K562 (cell line): ENCODE results near the gene SLC18A3. TPM values are rescaled to one million over a fixed set of nuclear protein-coding genes. Genes with fewer than 3 reads are reported as not detected.

Experiments used
- ATAC-seq: fragments of 200-7000 bp; cut with Tn5 transposase; 3 replicates; pipeline ENCODE4 v1.9.1; 2020; ENCODE audit warnings: moderate library complexity
- BruUV-seq: library from RNA; stranded (reverse); fragments of 400-500 nt; replicated peaks from 2 replicates; lab custom pipeline; 2021; lab: Mats Ljungman, UMichigan
- CTCF ChIA-PET: fragments of 300-600 bp; formaldehyde crosslinking; extraction: SDS; loops from one replicate; lab custom pipeline; 2021; ENCODE audit warnings: low intra/inter-chr PET ratio; lab: Yijun Ruan, JAX
- POLR2A ChIA-PET: fragments of 300-600, 350-650 bp; sonication (Branson Sonifier 250); formaldehyde crosslinking; extraction: SDS; loops from one replicate; lab custom pipeline; 2021; ENCODE audit warnings: antibody characterized with exemption, inconsistent platforms; lab: Yijun Ruan, JAX
- DNase-seq, 4 experiments: peaks; one replicate each; pipeline versions ENCODE4 v3.0.0 to v3.0.0-alpha.2; 2011 to 2018; ENCODE audit warnings: low spot score in 3 of 4, mixed read lengths in 3 of 4; ENCODE audit errors: extremely low read depth in 1 of 4
- FAIRE-seq: peaks from 2 replicates; lab custom pipeline; 2011; peaks lifted over from hg19 to GRCh38; lab: Jason Lieb, UNC
- H2AFZ ChIP-seq: 2 replicates; pipeline ENCODE4 v1.6.0; 2011; ENCODE audit warnings: low read depth, low read length, control low read depth, inconsistent platforms
- H3K27ac ChIP-seq: fragments of 200-600 bp; 3 replicates; pipeline ENCODE4 v1.8.0; 2011; ENCODE audit warnings: low read depth, mild to moderate bottlenecking, control low read depth, inconsistent platforms, low read length, moderate library complexity, mixed read lengths; ENCODE audit errors: extremely low read depth
- H3K27me3 ChIP-seq, 2 experiments: fragments of 300-600 bp in 1 of 2; 2 replicates in 1 of 2; 3 replicates in 1 of 2; pipeline versions ENCODE4 v1.6.0 to v1.8.0; 2011; ENCODE audit warnings: inconsistent platforms in 2 of 2, low read length in 2 of 2, mild to moderate bottlenecking in 1 of 2, mixed read lengths in 1 of 2, moderate library complexity in 1 of 2; ENCODE audit not compliant: control insufficient read depth in 2 of 2, insufficient read depth in 2 of 2
- H3K36me3 ChIP-seq: fragments of 300-600 bp; 3 replicates; pipeline ENCODE4 v1.8.0; 2011; ENCODE audit warnings: mild to moderate bottlenecking, low read length, inconsistent platforms; ENCODE audit not compliant: control insufficient read depth, insufficient read depth
- H3K4me1 ChIP-seq, 2 experiments: fragments of 200-600 bp in 1 of 2; replicated peaks in 1 of 2; 2 replicates in 1 of 2; 3 replicates in 1 of 2; pipeline versions ENCODE4 v1.5.1 to v1.8.0; 2011; ENCODE audit warnings: inconsistent platforms in 2 of 2, low read length in 2 of 2, mild to moderate bottlenecking in 1 of 2, mixed read lengths in 1 of 2, moderate library complexity in 1 of 2; ENCODE audit not compliant: control insufficient read depth in 2 of 2, insufficient read depth in 2 of 2
- H3K4me2 ChIP-seq: 2 replicates; pipeline ENCODE4 v1.6.1; 2011; ENCODE audit warnings: low read length, control low read depth, inconsistent platforms, mixed read lengths; ENCODE audit not compliant: insufficient read depth
- H3K4me3 ChIP-seq: fragments of 200-600 bp; sonication (generic), shearing (Covaris generic); 2 replicates; pipeline ENCODE4 v1.5.1; 2016; ENCODE audit warnings: control low read depth, inconsistent platforms
- H3K79me2 ChIP-seq: fragments of 200-600 bp; 3 replicates; pipeline ENCODE4 v1.8.0; 2011; ENCODE audit warnings: low read length, inconsistent platforms; ENCODE audit not compliant: control insufficient read depth, insufficient read depth
- H3K9ac ChIP-seq, 2 experiments: 2 replicates each; pipeline versions ENCODE4 v1.6.0 to v1.6.1; 2011; ENCODE audit warnings: low read depth in 2 of 2, low read length in 2 of 2, control low read depth in 1 of 2, inconsistent platforms in 1 of 2, mild to moderate bottlenecking in 1 of 2, mixed read lengths in 1 of 2; ENCODE audit not compliant: insufficient read depth in 1 of 2
- H3K9me1 ChIP-seq: one replicate; pipeline ENCODE4 v1.6.0; 2011; ENCODE audit warnings: inconsistent platforms, mild to moderate bottlenecking, low read length, moderate library complexity; ENCODE audit not compliant: control insufficient read depth, insufficient read depth
- H3K9me3 ChIP-seq: replicated peaks from 2 replicates; pipeline ENCODE4 v1.5.1; 2011; ENCODE audit warnings: low read depth, low read length, inconsistent platforms; ENCODE audit not compliant: control insufficient read depth, insufficient read depth
- H4K20me1 ChIP-seq: replicated peaks from 2 replicates; pipeline ENCODE4 v1.6.1; 2011; ENCODE audit warnings: low read length, inconsistent platforms, mixed read lengths; ENCODE audit not compliant: control insufficient read depth, insufficient read depth
- KDM5B ChIP-seq: fragments of 200-600 bp; sonication (generic); IDR thresholded peaks from 2 replicates; pipeline ENCODE4 v1.6.1; 2012; ENCODE audit warnings: low read depth, mild to moderate bottlenecking, moderate library complexity, low read length, control low read depth, inconsistent platforms; ENCODE audit not compliant: insufficient replicate concordance
- TSC22D4 ChIP-seq: fragments of 450-650 bp; IDR thresholded peaks from 2 replicates; pipeline ENCODE4 v1.6.1; 2016; ENCODE audit warnings: missing genetic modification characterization, missing biosample characterization, control low read depth
- U2AF2 ChIP-seq: fragments of 200-400 bp; formaldehyde crosslinking; optimal IDR thresholded peaks from 2 replicates; pipeline ENCODE3; 2017; ENCODE audit warnings: low read depth, mild to moderate bottlenecking, low read length
- ZNF408 ChIP-seq: fragments of 250-450 bp; sonication (Bioruptor Pico); IDR thresholded peaks from 2 replicates; pipeline ENCODE4 v1.4.0; 2020; ENCODE audit warnings: low read depth, mild to moderate bottlenecking, moderate library complexity
- ZNF778 ChIP-seq: fragments of 450-650 bp; formaldehyde crosslinking; IDR thresholded peaks from 2 replicates; pipeline ENCODE4 v1.4.0; 2020; ENCODE audit warnings: mild to moderate bottlenecking, moderate library complexity
- WGBS: fragments of 100-300 bp; shearing (Covaris generic); methylation state at CpG from one replicate; pipeline ENCODE4 v1.1.6; 2016; ENCODE audit warnings: low coverage, mixed read lengths; ENCODE audit not compliant: insufficient coverage; ENCODE audit errors: missing lambda C conversion rate; 5-methylcytosine and 5-hydroxymethylcytosine counted together
- in situ Hi-C: fragments of 300-500 bp; cut with MboI; formaldehyde crosslinking; loops from 4 replicates; pipeline ENCODE4 v1.15.0; 2018; ENCODE audit warnings: inconsistent platforms, mixed read lengths
- intact Hi-C: fragments of 100-400 bp; cut with micrococcal nuclease; formaldehyde crosslinking; loops from 2 replicates; pipeline ENCODE4 v1.14.2; 2022
- polyA plus RNA-seq, 8 experiments: library from polyadenylated mRNA; depleted of rRNA in 4 of 8; stranded (reverse) in 5 of 8; unstranded in 3 of 8; fragments of >200 nt; fragmentation: Nextera tagmentation in 2 of 8; fragmentation: Illumina TruSeq in 1 of 8; extraction: Ambion mirVana in 2 of 8; extraction: Trizol in 1 of 8; gene quantifications; 2 replicates each; pipeline versions ENCODE4 v1.2.1 to v1.2.3, GENCODE V29; 2011 to 2014; ENCODE audit warnings: inconsistent platforms in 1 of 8, missing spikeins in 1 of 8
- total RNA-seq, 7 experiments: library from RNA; depleted of rRNA in 6 of 7; stranded (reverse); fragments of >200 nt in 6 of 7; fragmentation: Illumina TruSeq in 2 of 7; extraction: Trizol in 2 of 7; gene quantifications; 2 replicates each; pipeline versions ENCODE4 v1.2.1 to v1.2.3, GENCODE V29; 2011 to 2021; ENCODE audit warnings: low replicate concordance in 1 of 7
- TF ChIP-seq, protein P1 (sequence below): fragments of 250-450 bp; sonication (Bioruptor Pico); IDR thresholded peaks from 2 replicates; pipeline ENCODE4 v1.5.1; 2021; ENCODE audit warnings: mild to moderate bottlenecking
- TF ChIP-seq, protein P2 (sequence below): fragments of 450-650 bp; IDR thresholded peaks from 2 replicates; pipeline ENCODE4 v1.7.0; 2016; ENCODE audit warnings: borderline replicate concordance

SLC18A3 gene
- total and polyA plus RNA-seq, 9 of the 15 experiments (the other 6 are each of a cell fraction or from before 2014, with no cell fraction given): not detected

DNA sequence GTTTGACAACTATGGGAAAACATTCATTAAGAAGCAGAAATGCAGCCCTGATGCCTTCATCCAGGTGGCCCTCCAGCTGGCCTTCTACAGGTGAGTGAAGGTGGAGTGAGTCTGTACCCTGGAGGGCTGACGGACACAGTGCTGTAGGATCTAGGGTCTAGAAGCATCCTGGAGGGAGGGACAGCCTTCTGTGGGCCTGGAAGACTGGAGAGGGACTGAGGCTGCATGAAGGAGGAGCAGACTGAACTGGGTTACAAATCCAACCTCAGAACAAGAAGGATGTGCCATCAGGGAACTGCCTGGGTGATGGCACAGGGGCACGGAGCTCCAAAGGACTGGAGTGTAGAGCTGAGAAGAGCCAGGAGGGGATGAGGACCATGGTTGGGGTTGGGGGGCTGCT is 41.8 kb downstream of the SLC18A3 start (continued):
- TF ChIP-seq, protein P1, sequence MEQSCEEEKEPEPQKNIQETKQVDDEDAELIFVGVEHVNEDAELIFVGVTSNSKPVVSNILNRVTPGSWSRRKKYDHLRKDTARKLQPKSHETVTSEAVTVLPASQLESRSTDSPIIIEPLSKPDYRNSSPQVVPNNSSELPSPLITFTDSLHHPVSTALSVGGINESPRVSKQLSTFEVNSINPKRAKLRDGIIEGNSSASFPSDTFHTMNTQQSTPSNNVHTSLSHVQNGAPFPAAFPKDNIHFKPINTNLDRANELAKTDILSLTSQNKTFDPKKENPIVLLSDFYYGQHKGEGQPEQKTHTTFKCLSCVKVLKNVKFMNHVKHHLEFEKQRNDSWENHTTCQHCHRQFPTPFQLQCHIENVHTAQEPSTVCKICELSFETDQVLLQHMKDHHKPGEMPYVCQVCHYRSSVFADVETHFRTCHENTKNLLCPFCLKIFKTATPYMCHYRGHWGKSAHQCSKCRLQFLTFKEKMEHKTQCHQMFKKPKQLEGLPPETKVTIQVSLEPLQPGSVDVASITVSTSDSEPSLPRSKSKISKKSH (CRISPR knock-in tag): no peak

DNA sequence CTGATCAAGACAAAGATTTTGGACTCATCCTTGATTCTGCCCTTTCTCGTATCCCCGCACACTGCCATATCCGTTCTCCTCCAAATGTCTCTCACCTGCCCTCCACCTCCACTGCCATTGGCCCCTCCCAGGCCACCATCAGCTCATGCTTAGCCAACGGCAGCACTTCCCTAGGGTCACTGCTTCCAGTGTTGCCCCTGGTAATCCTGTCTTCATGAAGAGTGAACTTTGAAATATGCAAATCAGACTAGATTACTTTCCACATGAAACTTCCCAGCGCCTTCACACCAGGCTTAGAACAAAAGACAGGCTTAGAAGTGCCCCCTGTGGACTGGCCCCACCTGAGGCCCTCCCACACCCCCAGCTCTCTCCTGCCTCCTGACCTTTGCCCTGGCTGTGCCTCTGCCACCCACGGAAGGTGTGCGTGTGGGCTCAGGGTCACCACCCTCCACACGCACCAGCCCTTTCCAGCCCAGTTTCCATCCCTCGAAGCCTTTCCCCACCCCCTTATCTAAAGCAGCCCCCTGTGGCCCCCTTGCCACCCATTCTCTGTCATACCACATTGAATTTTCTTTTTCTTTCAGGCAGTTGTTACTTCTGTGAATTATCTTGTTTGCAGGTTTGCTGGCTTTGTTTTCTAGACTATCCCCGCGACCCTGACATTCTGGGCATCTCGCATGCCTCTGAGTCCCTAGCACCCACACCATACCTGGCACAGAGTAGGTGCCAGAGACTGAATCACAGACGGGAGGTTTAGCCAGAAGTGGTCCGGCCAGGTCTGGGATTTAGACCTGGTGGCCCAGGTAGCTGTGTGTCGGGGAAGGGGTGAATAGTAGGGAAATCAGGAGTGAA is 42.5 kb downstream of the SLC18A3 start:
- 2% methylated on average over 15 of the region's 15 CpGs for WGBS
- Histone ChIP-seq H3K9me3 (no peaks in the 10 kb centered on the region), H3K4me1 (0 out of 5 replicates have a peak, but pooled peaks cover 0 to 3% of the 10 kb centered on the region in 2 experiments), H4K20me1 (peaks cover 14% of the 10 kb centered on the region; the same call in 1 of the 2 replicates), H3K9ac (no peak overlapping the region), H2AFZ (no peak overlapping the region), H3K36me3 (no peaks in the 10 kb centered on the region), H3K4me2 (no peak overlapping the region), H3K27ac (no peak overlapping the region), H3K27me3 (peaks cover 25 to 68% of the 10 kb centered on the region in 2 experiments; a peak in 4 of 5 replicates), H3K4me3 (no peak overlapping the region)
- BruUV-seq: no TSS peak
- CTCF ChIA-PET: no interaction called here
- in situ Hi-C loops (no loop called here), intact Hi-C loops (no loop called here)
- ATAC-seq (no peak), DNase-seq (no peak)
- TF ChIP-seq, protein P2, sequence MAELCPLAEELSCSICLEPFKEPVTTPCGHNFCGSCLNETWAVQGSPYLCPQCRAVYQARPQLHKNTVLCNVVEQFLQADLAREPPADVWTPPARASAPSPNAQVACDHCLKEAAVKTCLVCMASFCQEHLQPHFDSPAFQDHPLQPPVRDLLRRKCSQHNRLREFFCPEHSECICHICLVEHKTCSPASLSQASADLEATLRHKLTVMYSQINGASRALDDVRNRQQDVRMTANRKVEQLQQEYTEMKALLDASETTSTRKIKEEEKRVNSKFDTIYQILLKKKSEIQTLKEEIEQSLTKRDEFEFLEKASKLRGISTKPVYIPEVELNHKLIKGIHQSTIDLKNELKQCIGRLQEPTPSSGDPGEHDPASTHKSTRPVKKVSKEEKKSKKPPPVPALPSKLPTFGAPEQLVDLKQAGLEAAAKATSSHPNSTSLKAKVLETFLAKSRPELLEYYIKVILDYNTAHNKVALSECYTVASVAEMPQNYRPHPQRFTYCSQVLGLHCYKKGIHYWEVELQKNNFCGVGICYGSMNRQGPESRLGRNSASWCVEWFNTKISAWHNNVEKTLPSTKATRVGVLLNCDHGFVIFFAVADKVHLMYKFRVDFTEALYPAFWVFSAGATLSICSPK: no peak
- TF ChIP-seq TSC22D4 (tag) (no peak), ZNF778 (CRISPR knock-in tag) (no peak), ZNF408 (CRISPR knock-in tag) (no peak), KDM5B (no peak), U2AF2 (no peak)
- TF ChIP-seq, all 486 proteins: peak for 0
- POLR2A ChIA-PET: no interaction called here
- Histone ChIP-seq H3K9me1 (no peaks in the 10 kb centered on the region), H3K79me2 (no peaks in the 10 kb centered on the region)
- FAIRE-seq: no peak
